IMR-90 (cell line): ENCODE data around the gene NME7.

ENCODE experiments used
- CHD1 ChIP-seq: IDR thresholded peaks from 2 replicates; pipeline ENCODE4 v1.6.1; 2012; ENCODE audit warnings: low read depth, low read length, improper control_type of control experiment
- FOS ChIP-seq: fragments of 150-350 bp; IDR thresholded peaks from 2 replicates; pipeline ENCODE4 v1.6.1; 2016; ENCODE audit warnings: low read depth, low read length
- MAZ ChIP-seq: IDR thresholded peaks from 2 replicates; pipeline ENCODE4 v1.6.1; 2012; ENCODE audit warnings: low read depth, mild to moderate bottlenecking, low read length, improper control_type of control experiment, moderate library complexity, borderline replicate concordance
- MXI1 ChIP-seq: IDR thresholded peaks from 2 replicates; pipeline ENCODE4 v1.6.1; 2012; ENCODE audit warnings: low read depth, mild to moderate bottlenecking, low read length, moderate library complexity, borderline replicate concordance
- POLR2A ChIP-seq: IDR thresholded peaks from 2 replicates; pipeline ENCODE4 v1.6.1; 2012; ENCODE audit warnings: mild to moderate bottlenecking, low read depth, low read length
- RCOR1 ChIP-seq: IDR thresholded peaks from 2 replicates; pipeline ENCODE4 v1.6.1; 2012; ENCODE audit warnings: mild to moderate bottlenecking, low read length, improper control_type of control experiment; ENCODE audit not compliant: insufficient replicate concordance
- SMC3 ChIP-seq: fragments of 150-350 bp; IDR thresholded peaks from 2 replicates; pipeline ENCODE4 v1.6.1; 2016; ENCODE audit warnings: low read depth, mild to moderate bottlenecking, antibody characterized with exemption, low read length, moderate library complexity
- TF ChIP-seq, protein P1 (sequence below): conservative IDR thresholded peaks from 2 replicates; pipeline ENCODE4 v1.5.1; 2012; ENCODE audit warnings: mild to moderate bottlenecking, low read depth, low read length, improper control_type of control experiment
- TF ChIP-seq, protein P2 (sequence below): fragments of 150-350 bp; IDR thresholded peaks from 2 replicates; pipeline ENCODE4 v1.6.1; 2017; ENCODE audit warnings: mild to moderate bottlenecking, antibody characterized with exemption, low read length, low read depth

DNA sequence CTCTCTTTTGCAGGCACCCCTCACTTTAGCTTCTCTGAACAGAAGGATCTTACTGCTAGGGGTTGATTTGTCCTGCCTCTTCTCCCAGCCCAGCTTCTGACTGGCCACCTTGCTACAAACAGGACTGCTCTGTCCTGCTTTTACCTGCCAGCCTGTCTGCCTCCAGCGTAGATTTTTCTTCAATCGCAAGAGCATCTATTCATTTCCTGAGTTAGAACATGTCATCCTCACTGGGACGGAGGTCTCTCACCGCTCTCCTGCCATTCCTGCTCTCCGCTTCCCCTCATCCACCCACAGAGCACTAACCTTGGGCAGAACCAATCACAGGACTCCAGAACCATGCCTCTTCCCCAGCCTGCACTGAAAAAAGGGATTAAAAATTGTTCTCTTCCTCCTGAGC is 264.6 kb downstream of the NME7 start:
- TF ChIP-seq SMC3 (no peak), RCOR1 (no peak), MAZ (no peak), MXI1 (no peak), POLR2A (no peak), FOS (no peak), CHD1 (no peak)
- TF ChIP-seq, protein P1, sequence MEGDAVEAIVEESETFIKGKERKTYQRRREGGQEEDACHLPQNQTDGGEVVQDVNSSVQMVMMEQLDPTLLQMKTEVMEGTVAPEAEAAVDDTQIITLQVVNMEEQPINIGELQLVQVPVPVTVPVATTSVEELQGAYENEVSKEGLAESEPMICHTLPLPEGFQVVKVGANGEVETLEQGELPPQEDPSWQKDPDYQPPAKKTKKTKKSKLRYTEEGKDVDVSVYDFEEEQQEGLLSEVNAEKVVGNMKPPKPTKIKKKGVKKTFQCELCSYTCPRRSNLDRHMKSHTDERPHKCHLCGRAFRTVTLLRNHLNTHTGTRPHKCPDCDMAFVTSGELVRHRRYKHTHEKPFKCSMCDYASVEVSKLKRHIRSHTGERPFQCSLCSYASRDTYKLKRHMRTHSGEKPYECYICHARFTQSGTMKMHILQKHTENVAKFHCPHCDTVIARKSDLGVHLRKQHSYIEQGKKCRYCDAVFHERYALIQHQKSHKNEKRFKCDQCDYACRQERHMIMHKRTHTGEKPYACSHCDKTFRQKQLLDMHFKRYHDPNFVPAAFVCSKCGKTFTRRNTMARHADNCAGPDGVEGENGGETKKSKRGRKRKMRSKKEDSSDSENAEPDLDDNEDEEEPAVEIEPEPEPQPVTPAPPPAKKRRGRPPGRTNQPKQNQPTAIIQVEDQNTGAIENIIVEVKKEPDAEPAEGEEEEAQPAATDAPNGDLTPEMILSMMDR, result no peak
- TF ChIP-seq, protein P2, sequence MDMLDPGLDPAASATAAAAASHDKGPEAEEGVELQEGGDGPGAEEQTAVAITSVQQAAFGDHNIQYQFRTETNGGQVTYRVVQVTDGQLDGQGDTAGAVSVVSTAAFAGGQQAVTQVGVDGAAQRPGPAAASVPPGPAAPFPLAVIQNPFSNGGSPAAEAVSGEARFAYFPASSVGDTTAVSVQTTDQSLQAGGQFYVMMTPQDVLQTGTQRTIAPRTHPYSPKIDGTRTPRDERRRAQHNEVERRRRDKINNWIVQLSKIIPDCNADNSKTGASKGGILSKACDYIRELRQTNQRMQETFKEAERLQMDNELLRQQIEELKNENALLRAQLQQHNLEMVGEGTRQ, result no peak
